K562 (cell line): Measurements from ENCODE around the gene RHPN2. TPM values are rescaled to one million over a fixed set of nuclear protein-coding genes. Genes with fewer than 3 reads are reported as not detected.

ENCODE experiments used
- BMI1 ChIP-seq: fragments of 150-350 bp; IDR thresholded peaks from 2 replicates; pipeline ENCODE4 v1.6.1; 2014; ENCODE audit warnings: low read length
- CCNT2 ChIP-seq: IDR thresholded peaks from 2 replicates; pipeline ENCODE4 v1.6.1; 2011; ENCODE audit warnings: borderline replicate concordance, low read depth, mild to moderate bottlenecking, moderate library complexity, mixed read lengths, low read length; ENCODE audit not compliant: insufficient read length; ENCODE audit errors: extremely low read depth
- HIVEP1 ChIP-seq: fragments of 250-450 bp; sonication (Bioruptor Pico); IDR thresholded peaks from 2 replicates; pipeline ENCODE4 v1.4.0; 2020; ENCODE audit warnings: mild to moderate bottlenecking
- HNRNPK ChIP-seq: fragments of 200-400 bp; formaldehyde crosslinking; IDR thresholded peaks from one replicate; pipeline ENCODE4 v1.6.1; 2018; ENCODE audit warnings: mild to moderate bottlenecking, low read depth, low read length; ENCODE audit not compliant: poor library complexity, severe bottlenecking
- KLF1 ChIP-seq: fragments of 450-650 bp; IDR thresholded peaks from 2 replicates; pipeline ENCODE4 v1.6.1; 2016; ENCODE audit warnings: missing genetic modification characterization, missing compliant biosample characterization
- MTA3 ChIP-seq: fragments of 450-650 bp; formaldehyde crosslinking; IDR thresholded peaks from 2 replicates; pipeline ENCODE4 v1.6.1; 2017; ENCODE audit warnings: mild to moderate bottlenecking, borderline replicate concordance
- NCOA1 ChIP-seq: fragments of 450-650 bp; IDR thresholded peaks from 2 replicates; pipeline ENCODE4 v1.6.1; 2016; ENCODE audit warnings: low read depth
- PRMT5 ChIP-seq: sonication (generic); formaldehyde crosslinking; IDR thresholded peaks from 2 replicates; pipeline ENCODE4 v1.5.0; 2020; ENCODE audit warnings: missing genetic modification reagents
- RBFOX2 ChIP-seq: fragments of 200-400 bp; formaldehyde crosslinking; IDR thresholded peaks from 2 replicates; pipeline ENCODE4 v1.6.1; 2017; ENCODE audit warnings: low read depth, mild to moderate bottlenecking, low read length, moderate library complexity
- RBM17 ChIP-seq: fragments of 200-400 bp; formaldehyde crosslinking; IDR thresholded peaks from 2 replicates; pipeline ENCODE4 v1.6.1; 2017; ENCODE audit warnings: low read depth, mild to moderate bottlenecking, low read length, borderline replicate concordance
- SAP30 ChIP-seq: fragments of 200-600 bp; sonication (generic); IDR thresholded peaks from 2 replicates; pipeline ENCODE4 v1.6.1; 2012; ENCODE audit warnings: borderline replicate concordance, low read depth, mild to moderate bottlenecking, moderate library complexity, low read length, control low read depth, inconsistent platforms; ENCODE audit not compliant: insufficient read depth, poor library complexity, severe bottlenecking
- SP1 ChIP-seq: sonication (generic); formaldehyde crosslinking; IDR thresholded peaks from 2 replicates; pipeline ENCODE4 v1.8.1; 2022; ENCODE audit warnings: mild to moderate bottlenecking, missing genetic modification reagents
- SP2 ChIP-seq: IDR thresholded peaks from 2 replicates; pipeline ENCODE4 v1.6.1; 2011; ENCODE audit warnings: mild to moderate bottlenecking, low read depth, low read length, moderate library complexity; ENCODE audit not compliant: poor library complexity, severe bottlenecking; ENCODE audit errors: extremely low read depth
- TAF1 ChIP-seq: IDR thresholded peaks from 2 replicates; pipeline ENCODE4 v1.6.1; 2011; ENCODE audit warnings: mild to moderate bottlenecking, low read length, moderate library complexity; ENCODE audit not compliant: insufficient read depth, control insufficient read depth, severe bottlenecking; ENCODE audit errors: extremely low read depth
- XRCC4 ChIP-seq: IDR thresholded peaks from one replicate; pipeline ENCODE4 v1.6.1; 2011; ENCODE audit not compliant: insufficient read depth, insufficient read length; ENCODE audit errors: extremely low read depth
- ZFX ChIP-seq: sonication (generic); formaldehyde crosslinking; IDR thresholded peaks from 2 replicates; pipeline ENCODE4 v1.8.0; 2022; ENCODE audit warnings: mild to moderate bottlenecking, missing genetic modification reagents, moderate library complexity
- ZNF384 ChIP-seq: IDR thresholded peaks from 2 replicates; pipeline ENCODE4 v1.6.1; 2012; ENCODE audit warnings: low read depth, low read length, improper control_type of control experiment
- polyA plus RNA-seq, 8 experiments: library from polyadenylated mRNA; depleted of rRNA in 4 of 8; stranded (reverse) in 5 of 8; unstranded in 3 of 8; fragments of >200 nt; fragmentation: Nextera tagmentation in 2 of 8; fragmentation: Illumina TruSeq in 1 of 8; extraction: Ambion mirVana in 2 of 8; extraction: Trizol in 1 of 8; gene quantifications; 2 replicates each; pipeline versions ENCODE4 v1.2.1 to v1.2.3, GENCODE V29; 2011 to 2014; ENCODE audit warnings: inconsistent platforms in 1 of 8, missing spikeins in 1 of 8
- total RNA-seq, 7 experiments: library from RNA; depleted of rRNA in 6 of 7; stranded (reverse); fragments of >200 nt in 6 of 7; fragmentation: Illumina TruSeq in 2 of 7; extraction: Trizol in 2 of 7; gene quantifications; 2 replicates each; pipeline versions ENCODE4 v1.2.1 to v1.2.3, GENCODE V29; 2011 to 2021; ENCODE audit warnings: low replicate concordance in 1 of 7
- TF ChIP-seq, protein P1 (sequence below), 2 experiments: IDR thresholded peaks; 2 replicates each; pipeline ENCODE4 v1.6.1; 2011; ENCODE audit warnings: borderline replicate concordance in 1 of 2, control low read depth in 1 of 2, low read depth in 1 of 2, low read length in 1 of 2, mild to moderate bottlenecking in 1 of 2, mixed read lengths in 1 of 2, moderate library complexity in 1 of 2; ENCODE audit not compliant: insufficient read depth in 1 of 2, insufficient read length in 1 of 2, poor library complexity in 1 of 2, severe bottlenecking in 1 of 2; ENCODE audit errors: extremely low read depth in 1 of 2
- TF ChIP-seq, protein P2 (sequence below): fragments of 450-650 bp; IDR thresholded peaks from 2 replicates; pipeline ENCODE4 v1.6.1; 2016; ENCODE audit warnings: missing biosample characterization, missing genetic modification characterization
- TF ChIP-seq, protein P3 (sequence below): conservative IDR thresholded peaks from 2 replicates; pipeline ENCODE4 v1.6.1; 2011; ENCODE audit warnings: low read depth, mild to moderate bottlenecking, low read length; ENCODE audit not compliant: control insufficient read depth

RHPN2 gene
- total and polyA plus RNA-seq, 9 of the 15 experiments (the other 6 are each of a cell fraction or from before 2014, with no cell fraction given): 0.63 to 9.9 (median 3.2) TPM

DNA sequence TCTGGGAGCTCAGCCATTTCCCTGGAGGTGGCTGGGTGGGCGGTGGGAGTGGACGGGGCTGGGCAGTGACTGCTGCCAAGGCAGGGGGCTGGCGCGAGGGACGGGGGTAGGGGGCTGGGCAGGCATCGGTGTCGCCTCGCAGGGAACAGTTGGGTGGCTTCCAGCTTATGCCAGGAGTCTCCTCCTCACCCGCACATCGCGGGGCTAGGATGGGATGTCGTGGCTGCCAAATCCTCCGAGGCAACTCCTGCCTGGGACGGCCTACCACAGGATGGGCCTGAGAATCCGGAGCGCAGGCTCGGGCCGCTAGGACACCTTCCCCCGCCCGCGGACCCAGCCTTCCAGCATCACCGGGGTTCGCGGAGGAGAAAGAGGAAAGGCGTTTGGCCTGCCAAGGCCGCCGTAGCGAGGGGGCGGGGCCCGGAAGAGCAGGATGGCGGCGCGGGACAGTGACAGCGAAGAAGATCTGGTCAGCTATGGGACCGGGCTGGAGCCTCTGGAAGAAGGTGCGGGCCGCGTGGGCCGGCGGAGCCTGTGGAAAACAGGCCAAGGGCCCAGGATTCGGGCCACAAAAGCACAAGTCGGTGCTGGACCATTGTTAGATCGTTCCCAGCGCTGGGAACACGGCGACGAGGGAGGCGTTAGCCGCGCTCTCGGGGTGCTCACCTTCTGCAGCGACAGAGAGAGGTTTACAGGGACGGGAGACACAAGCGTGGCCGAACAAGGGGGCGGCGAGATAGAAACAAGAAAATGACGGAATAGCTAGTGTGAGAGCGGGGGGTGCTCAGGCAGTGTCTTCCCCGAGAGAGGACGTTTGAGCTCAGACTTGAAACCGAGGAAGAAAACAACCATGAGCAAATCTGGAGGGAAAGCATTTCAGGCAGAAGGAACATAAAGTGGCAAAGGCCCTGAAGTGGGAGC, 16.3 kb upstream of the RHPN2 start, which contains the start of gene GPATCH1 (continued):
- TF ChIP-seq, protein P1, sequence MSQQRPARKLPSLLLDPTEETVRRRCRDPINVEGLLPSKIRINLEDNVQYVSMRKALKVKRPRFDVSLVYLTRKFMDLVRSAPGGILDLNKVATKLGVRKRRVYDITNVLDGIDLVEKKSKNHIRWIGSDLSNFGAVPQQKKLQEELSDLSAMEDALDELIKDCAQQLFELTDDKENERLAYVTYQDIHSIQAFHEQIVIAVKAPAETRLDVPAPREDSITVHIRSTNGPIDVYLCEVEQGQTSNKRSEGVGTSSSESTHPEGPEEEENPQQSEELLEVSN (IDR thresholded peaks at IDR 0.05; ENCODE audit: borderline replicate concordance in 1 of 2, extremely low read depth in 1 of 2, insufficient read depth in 1 of 2, insufficient read length in 1 of 2, low read depth in 1 of 2, low read length in 1 of 2, poor library complexity in 1 of 2, severe bottlenecking in 1 of 2): peak in 1 of 2 experiments; percentile 16
- peak; percentile 99 for TF ChIP-seq MTA3
- no peak for TF ChIP-seq HIVEP1 (CRISPR knock-in tag)
- no peak for TF ChIP-seq CCNT2
- no peak for TF ChIP-seq RBM17
- peak; percentile 81 for TF ChIP-seq TAF1
- no peak for TF ChIP-seq BMI1
- no peak for TF ChIP-seq KLF1 (tag)
- peak; percentile 40; the same call in 1 of the 2 replicates for TF ChIP-seq ZNF384
- TF ChIP-seq SAP30: peak; percentile 95
- TF ChIP-seq NCOA1: no peak
- no peak for TF ChIP-seq SP2
- peak; percentile 83 for TF ChIP-seq ZFX
- peak; percentile 88 for TF ChIP-seq RBFOX2
- TF ChIP-seq SP1 (CRISPR knock-in tag): peak; percentile 95
- TF ChIP-seq XRCC4: no peak
- TF ChIP-seq, protein P2, sequence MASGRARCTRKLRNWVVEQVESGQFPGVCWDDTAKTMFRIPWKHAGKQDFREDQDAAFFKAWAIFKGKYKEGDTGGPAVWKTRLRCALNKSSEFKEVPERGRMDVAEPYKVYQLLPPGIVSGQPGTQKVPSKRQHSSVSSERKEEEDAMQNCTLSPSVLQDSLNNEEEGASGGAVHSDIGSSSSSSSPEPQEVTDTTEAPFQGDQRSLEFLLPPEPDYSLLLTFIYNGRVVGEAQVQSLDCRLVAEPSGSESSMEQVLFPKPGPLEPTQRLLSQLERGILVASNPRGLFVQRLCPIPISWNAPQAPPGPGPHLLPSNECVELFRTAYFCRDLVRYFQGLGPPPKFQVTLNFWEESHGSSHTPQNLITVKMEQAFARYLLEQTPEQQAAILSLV (tag): no peak
- no peak for TF ChIP-seq HNRNPK
- no peak for TF ChIP-seq PRMT5 (CRISPR knock-in tag)
- TF ChIP-seq, protein P3, sequence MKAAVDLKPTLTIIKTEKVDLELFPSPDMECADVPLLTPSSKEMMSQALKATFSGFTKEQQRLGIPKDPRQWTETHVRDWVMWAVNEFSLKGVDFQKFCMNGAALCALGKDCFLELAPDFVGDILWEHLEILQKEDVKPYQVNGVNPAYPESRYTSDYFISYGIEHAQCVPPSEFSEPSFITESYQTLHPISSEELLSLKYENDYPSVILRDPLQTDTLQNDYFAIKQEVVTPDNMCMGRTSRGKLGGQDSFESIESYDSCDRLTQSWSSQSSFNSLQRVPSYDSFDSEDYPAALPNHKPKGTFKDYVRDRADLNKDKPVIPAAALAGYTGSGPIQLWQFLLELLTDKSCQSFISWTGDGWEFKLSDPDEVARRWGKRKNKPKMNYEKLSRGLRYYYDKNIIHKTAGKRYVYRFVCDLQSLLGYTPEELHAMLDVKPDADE: peak; percentile 64
